ENCODE data around the gene SNAPC4.

SNAPC4 gene

GRCh38 chr9:136394312-136395019 is 5.5 kb downstream of the SNAPC4 start:
- Histone ChIP-seq H3K4me3 (ENCODE audit: low read length) (no peak overlapping the region), H3K36me3 (ENCODE audit: insufficient read depth, low read length) (peaks cover 63% of the 10 kb centered on the region), H3K4me1 (ENCODE audit: control insufficient read depth, insufficient read depth, low read length) (peaks cover 11% of the 10 kb centered on the region), H3K27me3 (ENCODE audit: control insufficient read depth, insufficient read depth, low read length) (no peaks in the 10 kb centered on the region), H3K4me2 (ENCODE audit: low read length) (no peak overlapping the region), H3K9ac (ENCODE audit: low read depth, low read length) (no peak overlapping the region), H3K9me3 (replicated peaks; ENCODE audit: low read length) (no peaks in the 10 kb centered on the region)

- Histone ChIP-seq H3K9ac (ENCODE audit: low read depth, low read length) (no peak overlapping the region), H3K4me1 (ENCODE audit: control insufficient read depth, insufficient read depth, low read length) (peaks cover 5% of the 10 kb centered on the region), H3K4me2 (ENCODE audit: low read length) (no peak overlapping the region), H3K4me3 (ENCODE audit: low read length) (no peak overlapping the region), H3K27me3 (ENCODE audit: control insufficient read depth, insufficient read depth, low read length) (no peaks in the 10 kb centered on the region), H3K9me3 (replicated peaks; ENCODE audit: low read length) (no peaks in the 10 kb centered on the region), H3K36me3 (ENCODE audit: insufficient read depth, low read length) (peaks cover 69% of the 10 kb centered on the region)
Observed at GRCh38 chr9:136393531-136393930, 6.4 kb downstream of the SNAPC4 start.

- peaks cover 75% of the 10 kb centered on the region for H3K36me3 ChIP-seq (ENCODE audit: insufficient read depth, low read length)
- H3K27me3 ChIP-seq (ENCODE audit: control insufficient read depth, insufficient read depth, low read length) = no peaks in the 10 kb centered on the region
- H3K9me3 ChIP-seq (replicated peaks; ENCODE audit: low read length) = no peaks in the 10 kb centered on the region
- H3K4me3 ChIP-seq (ENCODE audit: low read length) = no peak overlapping the region
- H3K4me1 ChIP-seq (ENCODE audit: control insufficient read depth, insufficient read depth, low read length) = no peaks in the 10 kb centered on the region
- H3K9ac ChIP-seq (ENCODE audit: low read depth, low read length) = no peak overlapping the region
- no peak overlapping the region for H3K4me2 ChIP-seq (ENCODE audit: low read length)
Observed at GRCh38 chr9:136392538-136393449, 7.2 kb downstream of the SNAPC4 start.

- Histone ChIP-seq H3K4me3 (ENCODE audit: low read length) (no peak overlapping the region), H3K4me1 (ENCODE audit: control insufficient read depth, insufficient read depth, low read length) (no peaks in the 10 kb centered on the region), H3K4me2 (ENCODE audit: low read length) (no peak overlapping the region), H3K9ac (ENCODE audit: low read depth, low read length) (no peak overlapping the region), H3K36me3 (ENCODE audit: insufficient read depth, low read length) (peaks cover 80% of the 10 kb centered on the region), H3K9me3 (replicated peaks; ENCODE audit: low read length) (no peaks in the 10 kb centered on the region), H3K27me3 (ENCODE audit: control insufficient read depth, insufficient read depth, low read length) (no peaks in the 10 kb centered on the region)
Observed at GRCh38 chr9:136391737-136392537, 8.0 kb downstream of the SNAPC4 start.

GRCh38 chr9:136389396-136389795 is 10.6 kb downstream of the SNAPC4 start:
- Histone ChIP-seq H3K36me3 (ENCODE audit: insufficient read depth, low read length) (peaks cover 76% of the 10 kb centered on the region), H3K4me3 (ENCODE audit: low read length) (no peak overlapping the region), H3K9me3 (replicated peaks; ENCODE audit: low read length) (no peaks in the 10 kb centered on the region), H3K9ac (ENCODE audit: low read depth, low read length) (no peak overlapping the region), H3K4me2 (ENCODE audit: low read length) (no peak overlapping the region), H3K27me3 (ENCODE audit: control insufficient read depth, insufficient read depth, low read length) (no peaks in the 10 kb centered on the region), H3K4me1 (ENCODE audit: control insufficient read depth, insufficient read depth, low read length) (no peaks in the 10 kb centered on the region)

GRCh38 chr9:136387217-136387616 is 12.8 kb downstream of the SNAPC4 start:
- H3K4me2 ChIP-seq (ENCODE audit: low read length) = no peak overlapping the region
- no peak overlapping the region for H3K9ac ChIP-seq (ENCODE audit: low read depth, low read length)

GRCh38 chr9:136386018-136386417 is 14.0 kb downstream of the SNAPC4 start:
- no peak overlapping the region for H3K9ac ChIP-seq (ENCODE audit: low read depth, low read length)
- H3K4me3 ChIP-seq (ENCODE audit: low read length) = no peak overlapping the region
- H3K4me1 ChIP-seq (ENCODE audit: control insufficient read depth, insufficient read depth, low read length) = no peaks in the 10 kb centered on the region
- no peaks in the 10 kb centered on the region for H3K27me3 ChIP-seq (ENCODE audit: control insufficient read depth, insufficient read depth, low read length)
- no peak overlapping the region for H3K4me2 ChIP-seq (ENCODE audit: low read length)
- H3K9me3 ChIP-seq (replicated peaks; ENCODE audit: low read length) = no peaks in the 10 kb centered on the region
- peaks cover 70% of the 10 kb centered on the region for H3K36me3 ChIP-seq (ENCODE audit: insufficient read depth, low read length)

More at GRCh38 chr9:136387217-136387616, 12.8 kb downstream of the SNAPC4 start:
- no peak overlapping the region for H3K4me3 ChIP-seq (ENCODE audit: low read length)
- H3K9me3 ChIP-seq (replicated peaks; ENCODE audit: low read length) = no peaks in the 10 kb centered on the region
- no peaks in the 10 kb centered on the region for H3K4me1 ChIP-seq (ENCODE audit: control insufficient read depth, insufficient read depth, low read length)
- peaks cover 75% of the 10 kb centered on the region for H3K36me3 ChIP-seq (ENCODE audit: insufficient read depth, low read length)
- no peaks in the 10 kb centered on the region for H3K27me3 ChIP-seq (ENCODE audit: control insufficient read depth, insufficient read depth, low read length)

GRCh38 chr9:136385015-136385414 is 15.0 kb downstream of the SNAPC4 start:
- H3K4me2 ChIP-seq (ENCODE audit: low read length) = no peak overlapping the region
- H3K27me3 ChIP-seq (ENCODE audit: control insufficient read depth, insufficient read depth, low read length) = no peaks in the 10 kb centered on the region
- peaks cover 74% of the 10 kb centered on the region for H3K36me3 ChIP-seq (ENCODE audit: insufficient read depth, low read length)
- no peaks in the 10 kb centered on the region for H3K4me1 ChIP-seq (ENCODE audit: control insufficient read depth, insufficient read depth, low read length)
- no peaks in the 10 kb centered on the region for H3K9me3 ChIP-seq (replicated peaks; ENCODE audit: low read length)
- no peak overlapping the region for H3K9ac ChIP-seq (ENCODE audit: low read depth, low read length)
- no peak overlapping the region for H3K4me3 ChIP-seq (ENCODE audit: low read length)

- Histone ChIP-seq H3K27me3 (ENCODE audit: control insufficient read depth, insufficient read depth, low read length) (no peaks in the 10 kb centered on the region), H3K4me1 (ENCODE audit: control insufficient read depth, insufficient read depth, low read length) (no peaks in the 10 kb centered on the region), H3K9ac (ENCODE audit: low read depth, low read length) (no peak overlapping the region), H3K4me3 (ENCODE audit: low read length) (no peak overlapping the region), H3K36me3 (ENCODE audit: insufficient read depth, low read length) (peaks cover 67% of the 10 kb centered on the region), H3K4me2 (ENCODE audit: low read length) (no peak overlapping the region), H3K9me3 (replicated peaks; ENCODE audit: low read length) (no peaks in the 10 kb centered on the region)
Observed at GRCh38 chr9:136383436-136383835, 16.5 kb downstream of the SNAPC4 start.

GRCh38 chr9:136381966-136382513 is 17.9 kb downstream of the SNAPC4 start:
- H3K9ac ChIP-seq (ENCODE audit: low read depth, low read length) = no peak overlapping the region
- H3K4me1 ChIP-seq (ENCODE audit: control insufficient read depth, insufficient read depth, low read length) = no peaks in the 10 kb centered on the region
- peaks cover 58% of the 10 kb centered on the region for H3K36me3 ChIP-seq (ENCODE audit: insufficient read depth, low read length)
- no peak overlapping the region for H3K4me2 ChIP-seq (ENCODE audit: low read length)
- H3K9me3 ChIP-seq (replicated peaks; ENCODE audit: low read length) = no peaks in the 10 kb centered on the region
- no peaks in the 10 kb centered on the region for H3K27me3 ChIP-seq (ENCODE audit: control insufficient read depth, insufficient read depth, low read length)
- H3K4me3 ChIP-seq (ENCODE audit: low read length) = no peak overlapping the region

- Histone ChIP-seq H3K9me3 (replicated peaks; ENCODE audit: low read length) (no peaks in the 10 kb centered on the region), H3K27me3 (ENCODE audit: control insufficient read depth, insufficient read depth, low read length) (no peaks in the 10 kb centered on the region), H3K36me3 (ENCODE audit: insufficient read depth, low read length) (peaks cover 56% of the 10 kb centered on the region), H3K4me1 (ENCODE audit: control insufficient read depth, insufficient read depth, low read length) (no peaks in the 10 kb centered on the region), H3K9ac (ENCODE audit: low read depth, low read length) (no peak overlapping the region), H3K4me2 (ENCODE audit: low read length) (no peak overlapping the region), H3K4me3 (ENCODE audit: low read length) (no peak overlapping the region)
Observed at GRCh38 chr9:136381311-136381710, 18.7 kb downstream of the SNAPC4 start.
